ENCODE results near the gene CIITA. TPM values are rescaled to one million over a fixed set of nuclear protein-coding genes. Genes with fewer than 3 reads are reported as not detected.
"Not testable (repeated sequence)": the region's sequence is repeated elsewhere in the genome, so short reads cannot be mapped to it uniquely, and the experiment has no call there.

Gene CIITA
- total RNA-seq, 4 donors from 2014 or later, result 14.0 to 20.1 (median 17.9) TPM

DNA sequence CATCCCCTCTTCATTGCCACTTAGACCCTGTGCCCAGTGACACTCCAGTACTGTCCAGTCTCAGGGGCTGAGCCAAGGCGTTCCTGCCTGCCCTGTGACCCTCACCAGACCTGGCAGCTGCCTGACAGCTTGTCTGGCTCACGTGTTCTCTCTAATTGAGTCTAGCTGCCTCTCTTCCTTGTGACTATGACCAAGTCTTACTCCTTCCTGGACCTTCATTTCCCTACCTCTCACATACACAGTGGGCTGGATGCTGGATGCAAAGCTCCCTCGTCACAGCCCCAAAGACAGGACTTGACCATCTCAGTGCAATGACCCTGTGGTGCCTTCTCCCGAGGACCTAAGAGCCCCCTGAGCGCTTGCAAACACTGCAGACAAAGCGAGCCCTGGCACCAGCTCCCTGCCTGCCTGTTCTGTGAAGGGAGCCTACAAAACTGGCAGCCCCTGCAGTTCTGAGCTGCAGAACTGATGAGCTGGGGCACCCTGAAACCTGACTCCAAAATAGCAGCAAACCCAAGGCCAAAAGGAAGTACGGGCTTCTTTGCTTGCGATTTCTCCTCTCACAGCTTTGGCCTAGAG lies 63.6 kb downstream of the CIITA start:
- intact Hi-C loops (cut with DNase I; ENCODE audit: low total_unique reads), result no loop called here
- no peak for DNase-seq (ENCODE audit: low spot score in 2 of 2)
- peak overlapping the region; percentile 63 for H3K4me3 ChIP-seq (ENCODE audit: low read depth, poor library complexity, severe bottlenecking)
- 14 to 27% methylated on average over 8 of the region's 8 CpGs for WGBS, 2 donors
- TF ChIP-seq POLR2A (IDR thresholded peaks at IDR 0.05), result no peak
- TF ChIP-seq CTCF (IDR thresholded peaks at IDR 0.05), result no peak

DNA sequence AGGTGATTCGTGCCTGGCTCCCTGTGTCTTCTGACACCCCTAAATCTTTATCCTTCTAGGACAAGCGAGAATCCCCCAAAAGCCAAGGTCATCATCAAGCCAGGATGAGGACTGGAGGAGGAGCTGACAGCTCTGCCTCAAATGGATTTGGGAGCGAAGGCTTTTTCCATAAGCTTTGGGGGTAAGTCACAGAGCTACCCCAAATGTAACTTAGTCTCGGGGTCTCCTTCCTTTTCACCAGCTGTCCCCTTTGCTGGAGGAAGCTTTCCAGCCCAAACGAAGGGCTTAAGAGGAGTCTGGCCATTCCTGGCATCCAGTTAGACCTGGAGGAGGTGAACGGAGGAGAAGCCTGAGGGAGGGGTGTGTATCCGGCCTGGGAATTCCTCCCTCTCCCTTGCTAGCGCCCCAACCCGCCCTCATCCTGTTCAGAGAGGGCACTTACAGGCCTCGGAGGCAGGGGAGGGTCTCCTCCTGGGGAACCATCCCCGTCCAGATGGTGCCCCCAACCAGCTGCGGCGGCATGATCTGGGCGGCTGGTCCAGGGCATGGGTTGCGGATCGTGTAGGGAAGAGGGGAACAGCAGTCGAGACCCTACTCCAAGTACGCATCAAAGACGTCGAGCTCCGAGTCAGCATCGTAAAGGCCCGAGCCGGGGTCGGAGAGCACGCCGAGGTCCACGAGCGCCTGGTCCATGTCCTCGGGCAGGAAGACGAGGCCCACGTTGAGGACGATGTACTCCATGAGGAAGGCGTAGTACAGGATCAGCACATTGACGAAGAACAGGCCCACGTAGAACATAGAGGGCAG lies 64.3 kb downstream of the CIITA start:
- TF ChIP-seq CTCF (IDR thresholded peaks at IDR 0.05), result no peak
- TF ChIP-seq POLR2A (IDR thresholded peaks at IDR 0.05), result no peak
- no peak for DNase-seq (ENCODE audit: low spot score in 2 of 2)
- intact Hi-C loops (cut with DNase I; ENCODE audit: low total_unique reads), result no loop called here
- WGBS, 2 donors, result 3 to 8% methylated on average over 11 to 32 of the region's 36 CpGs
- peak overlapping the region; percentile 63 for H3K4me3 ChIP-seq (ENCODE audit: low read depth, poor library complexity, severe bottlenecking)

GRCh38 chr16:10941935-10942351 lies 64.9 kb downstream of the CIITA start:
- H3K4me3 ChIP-seq (ENCODE audit: low read depth, poor library complexity, severe bottlenecking), result peak overlapping the region; percentile 63
- intact Hi-C loops (cut with DNase I; ENCODE audit: low total_unique reads), result not testable (repeated sequence)
- WGBS, 2 donors, result 0% methylated on average over 14 to 34 of the region's 52 CpGs

GRCh38 chr16:10942352-10943063 lies 65.5 kb downstream of the CIITA start, which contains the start of gene DEXI:
Gene DEXI, minus strand, starts transcription at chr16:10942468. Its CDS starts 463 bp downstream, at chr16:10942005.
- TF ChIP-seq POLR2A (IDR thresholded peaks at IDR 0.05), result no peak
- TF ChIP-seq CTCF (IDR thresholded peaks at IDR 0.05), result no peak
- DNase-seq (ENCODE audit: low spot score in 2 of 2), result peak; percentile 91 to 99
- peak within 1 kb of the TSS; percentile 63 for H3K4me3 ChIP-seq (ENCODE audit: low read depth, poor library complexity, severe bottlenecking)
- WGBS, 2 donors, result 6% methylated on average over 27 to 40 of the region's 55 CpGs
- intact Hi-C loops (cut with DNase I; ENCODE audit: low total_unique reads), result no loop called here

More at GRCh38 chr16:10941935-10942351, 64.9 kb downstream of the CIITA start:
- DNase-seq (ENCODE audit: low spot score in 2 of 2), result not testable (repeated sequence)

GRCh38 chr16:10943064-10943353 lies 66.0 kb downstream of the CIITA start:
- intact Hi-C loops (cut with DNase I; ENCODE audit: low total_unique reads), result no loop called here
- no peak for DNase-seq (ENCODE audit: low spot score in 2 of 2)
- TF ChIP-seq POLR2A (IDR thresholded peaks at IDR 0.05), result no peak
- no peak for TF ChIP-seq CTCF (IDR thresholded peaks at IDR 0.05)
- no peak overlapping the region for H3K4me3 ChIP-seq (ENCODE audit: low read depth, poor library complexity, severe bottlenecking)
- WGBS, 2 donors, result 70 to 78% methylated on average over 7 of the region's 7 CpGs

All from lower leg skin (tissue), 4 donors.